GM12801 (cell line): ENCODE data around the gene SAPCD1.

ENCODE experiments used
- TF ChIP-seq, protein P1 (sequence below): IDR thresholded peaks from one replicate; pipeline ENCODE4 v1.5.1; 2011; ENCODE audit warnings: control low read depth; ENCODE audit not compliant: insufficient read length; ENCODE audit errors: extremely low read depth

Gene SAPCD1

DNA sequence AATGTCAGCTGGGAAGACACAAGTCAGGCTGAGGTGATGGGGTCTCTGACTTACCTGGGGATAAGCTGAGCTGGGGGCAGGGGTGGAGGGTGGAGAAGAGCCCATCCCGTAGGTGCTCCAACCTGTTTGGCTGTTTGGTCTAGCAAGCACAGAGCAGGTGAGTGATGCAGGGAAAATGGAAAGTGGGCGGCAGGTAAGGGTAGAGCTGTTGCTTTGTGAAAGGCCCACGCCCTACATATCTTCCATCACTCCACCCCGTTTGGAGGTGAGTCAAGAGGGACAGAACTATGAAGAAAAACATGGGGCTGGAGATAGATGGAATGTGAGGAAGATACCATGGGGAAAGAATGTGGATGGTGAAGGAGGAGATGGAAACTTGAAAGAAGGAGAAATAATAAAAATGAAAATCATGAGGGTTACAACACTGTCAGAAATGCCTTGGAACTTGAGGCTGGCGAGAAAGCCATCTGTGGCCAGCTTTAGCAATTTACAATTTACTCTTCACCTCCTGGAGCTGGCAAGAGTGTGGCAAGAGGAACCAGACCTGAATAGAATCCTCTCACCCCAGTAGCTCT lies 42.2 kb upstream of the SAPCD1 start:
- TF ChIP-seq, protein P1, sequence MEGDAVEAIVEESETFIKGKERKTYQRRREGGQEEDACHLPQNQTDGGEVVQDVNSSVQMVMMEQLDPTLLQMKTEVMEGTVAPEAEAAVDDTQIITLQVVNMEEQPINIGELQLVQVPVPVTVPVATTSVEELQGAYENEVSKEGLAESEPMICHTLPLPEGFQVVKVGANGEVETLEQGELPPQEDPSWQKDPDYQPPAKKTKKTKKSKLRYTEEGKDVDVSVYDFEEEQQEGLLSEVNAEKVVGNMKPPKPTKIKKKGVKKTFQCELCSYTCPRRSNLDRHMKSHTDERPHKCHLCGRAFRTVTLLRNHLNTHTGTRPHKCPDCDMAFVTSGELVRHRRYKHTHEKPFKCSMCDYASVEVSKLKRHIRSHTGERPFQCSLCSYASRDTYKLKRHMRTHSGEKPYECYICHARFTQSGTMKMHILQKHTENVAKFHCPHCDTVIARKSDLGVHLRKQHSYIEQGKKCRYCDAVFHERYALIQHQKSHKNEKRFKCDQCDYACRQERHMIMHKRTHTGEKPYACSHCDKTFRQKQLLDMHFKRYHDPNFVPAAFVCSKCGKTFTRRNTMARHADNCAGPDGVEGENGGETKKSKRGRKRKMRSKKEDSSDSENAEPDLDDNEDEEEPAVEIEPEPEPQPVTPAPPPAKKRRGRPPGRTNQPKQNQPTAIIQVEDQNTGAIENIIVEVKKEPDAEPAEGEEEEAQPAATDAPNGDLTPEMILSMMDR: no peak

- TF ChIP-seq, protein P1: no peak
These were observed 41.0 kb upstream of the SAPCD1 start, which contains the start of gene LY6G6C for GRCh38 chr6:31721351-31722020. TSS of gene LY6G6C (minus strand) at chr6:31721746. CDS start at chr6:31721679, 67 bp downstream.

- TF ChIP-seq, protein P1: no peak
These were observed 40.3 kb upstream of the SAPCD1 start for GRCh38 chr6:31722173-31722572.

- TF ChIP-seq, protein P1: no peak
These were observed 39.0 kb upstream of the SAPCD1 start, which contains the start of gene MPIG6B for GRCh38 chr6:31723245-31723979. TSS of gene MPIG6B (plus strand) at chr6:31723373. CDS start at chr6:31723384, 11 bp downstream.

GRCh38 chr6:31723980-31724691 lies 38.3 kb upstream of the SAPCD1 start:
- TF ChIP-seq, protein P1: no peak

GRCh38 chr6:31725502-31726350 lies 36.7 kb upstream of the SAPCD1 start:
- TF ChIP-seq, protein P1: no peak
